NCI-H2171 treated with DMSO at 0.1 percent for 48 hours (cell line): ENCODE results near the gene ABCF2.

ENCODE experiments used
- DNase-seq: peaks from one replicate; lab custom pipeline; 2025; lab: John Stamatoyannopoulos, UW

The ABCF2 gene

GRCh38 chr7:151226875-151227782, at the start of gene ABCF2:
Gene ABCF2 (minus strand): TSS chr7:151227205. CDS start chr7:151226458, 747 bp downstream.
- peak; percentile 99 for DNase-seq

- peak; percentile 45 for DNase-seq
These were observed 49.0 kb upstream of the ABCF2 start for GRCh38 chr7:151275813-151276577.

GRCh38 chr7:151274936-151275812, 48.2 kb upstream of the ABCF2 start:
- DNase-seq = no peak

GRCh38 chr7:151274396-151274795, 47.4 kb upstream of the ABCF2 start:
- no peak for DNase-seq

- DNase-seq = no peak
These were observed 46.8 kb upstream of the ABCF2 start for GRCh38 chr7:151273651-151274390.

- DNase-seq = no peak
These were observed 45.9 kb upstream of the ABCF2 start for GRCh38 chr7:151272877-151273276.

GRCh38 chr7:151272405-151272804, 45.4 kb upstream of the ABCF2 start:
- no peak for DNase-seq

GRCh38 chr7:151271699-151272355, 44.8 kb upstream of the ABCF2 start:
- DNase-seq = no peak

GRCh38 chr7:151269511-151269910, 42.5 kb upstream of the ABCF2 start:
- DNase-seq = no peak

GRCh38 chr7:151265351-151265931, 38.4 kb upstream of the ABCF2 start:
- DNase-seq = no peak

GRCh38 chr7:151264615-151265014, 37.6 kb upstream of the ABCF2 start:
- no peak for DNase-seq

- no peak for DNase-seq
These were observed 34.5 kb upstream of the ABCF2 start for GRCh38 chr7:151261529-151261928.

GRCh38 chr7:151260883-151261282, 33.9 kb upstream of the ABCF2 start:
- no peak for DNase-seq

GRCh38 chr7:151260471-151260870, 33.5 kb upstream of the ABCF2 start:
- no peak for DNase-seq

- DNase-seq = no peak
These were observed 31.0 kb upstream of the ABCF2 start for GRCh38 chr7:151257990-151258389.

- no peak for DNase-seq
These were observed 29.5 kb upstream of the ABCF2 start for GRCh38 chr7:151256410-151257045.

- no peak for DNase-seq
These were observed 28.4 kb upstream of the ABCF2 start for GRCh38 chr7:151255390-151255789.

GRCh38 chr7:151254851-151255250, 27.8 kb upstream of the ABCF2 start:
- no peak for DNase-seq

GRCh38 chr7:151254316-151254715, 27.3 kb upstream of the ABCF2 start:
- DNase-seq = no peak
